Fibroblast of the aortic adventitia (primary cell): ENCODE results near the gene LDLRAD3. TPM values are rescaled to one million over a fixed set of nuclear protein-coding genes. Genes with fewer than 3 reads are reported as not detected.

ENCODE experiments used
- DNase-seq: peaks from one replicate; pipeline ENCODE4 v3.0.0-alpha.2; 2010; ENCODE audit warnings: low read depth
- H3K4me3 ChIP-seq: 2 replicates; pipeline ENCODE4 v1.5.1; 2011; ENCODE audit warnings: low read depth, mild to moderate bottlenecking, control low read depth, low read length, moderate library complexity
- total RNA-seq: library from RNA; depleted of rRNA; stranded (reverse); fragments of >200 nt; gene quantifications from 2 replicates; pipeline ENCODE4 v1.2.3, GENCODE V29; 2012; ENCODE audit warnings: low replicate concordance
- TF ChIP-seq, protein P1 (sequence below): IDR thresholded peaks from 2 replicates; pipeline ENCODE4 v1.5.1; 2011; ENCODE audit warnings: mild to moderate bottlenecking, low read length, control low read depth, inconsistent platforms; ENCODE audit not compliant: insufficient read depth

Gene LDLRAD3
- total RNA-seq, 1 donor, result 10.8 TPM

DNA sequence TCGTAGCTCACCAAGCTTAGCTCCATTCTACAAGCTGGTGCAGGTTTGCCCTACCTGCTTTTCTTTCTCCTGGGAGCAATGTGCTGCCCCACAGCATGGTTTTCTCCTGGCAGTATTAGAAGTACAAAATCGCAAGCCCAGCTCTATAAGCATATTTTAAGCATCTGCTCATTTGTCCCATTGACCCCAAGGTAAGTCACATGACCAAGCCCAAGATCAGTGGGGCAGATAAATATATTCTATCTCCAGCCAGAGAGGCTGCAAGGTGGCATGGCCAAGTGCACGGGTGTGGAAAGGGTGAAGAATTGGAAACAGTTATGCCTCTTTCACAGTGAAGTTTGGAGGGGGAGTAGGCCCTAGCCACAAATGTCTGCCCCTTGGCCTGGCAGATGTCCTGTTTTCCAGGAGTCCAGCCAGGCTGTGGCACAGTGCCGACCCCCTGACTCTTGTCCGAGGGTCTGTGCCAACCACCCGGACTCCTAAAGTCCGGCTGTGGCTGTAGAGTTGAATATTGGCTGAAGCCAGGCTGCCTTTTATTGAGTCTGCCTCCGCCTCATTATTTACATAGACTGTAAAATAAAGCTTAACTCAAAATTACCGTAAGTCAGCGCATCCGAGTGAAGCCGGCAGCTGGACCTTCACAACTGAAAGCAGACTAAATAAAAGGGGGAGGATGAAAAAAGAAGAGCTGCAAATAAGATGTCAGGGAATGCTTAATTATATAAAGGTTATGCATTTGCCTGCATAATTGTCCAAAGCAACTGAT, 179.7 kb downstream of the LDLRAD3 start:
- H3K4me3 ChIP-seq, result no peak overlapping the region
- no peak for DNase-seq
- TF ChIP-seq, protein P1, sequence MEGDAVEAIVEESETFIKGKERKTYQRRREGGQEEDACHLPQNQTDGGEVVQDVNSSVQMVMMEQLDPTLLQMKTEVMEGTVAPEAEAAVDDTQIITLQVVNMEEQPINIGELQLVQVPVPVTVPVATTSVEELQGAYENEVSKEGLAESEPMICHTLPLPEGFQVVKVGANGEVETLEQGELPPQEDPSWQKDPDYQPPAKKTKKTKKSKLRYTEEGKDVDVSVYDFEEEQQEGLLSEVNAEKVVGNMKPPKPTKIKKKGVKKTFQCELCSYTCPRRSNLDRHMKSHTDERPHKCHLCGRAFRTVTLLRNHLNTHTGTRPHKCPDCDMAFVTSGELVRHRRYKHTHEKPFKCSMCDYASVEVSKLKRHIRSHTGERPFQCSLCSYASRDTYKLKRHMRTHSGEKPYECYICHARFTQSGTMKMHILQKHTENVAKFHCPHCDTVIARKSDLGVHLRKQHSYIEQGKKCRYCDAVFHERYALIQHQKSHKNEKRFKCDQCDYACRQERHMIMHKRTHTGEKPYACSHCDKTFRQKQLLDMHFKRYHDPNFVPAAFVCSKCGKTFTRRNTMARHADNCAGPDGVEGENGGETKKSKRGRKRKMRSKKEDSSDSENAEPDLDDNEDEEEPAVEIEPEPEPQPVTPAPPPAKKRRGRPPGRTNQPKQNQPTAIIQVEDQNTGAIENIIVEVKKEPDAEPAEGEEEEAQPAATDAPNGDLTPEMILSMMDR, result no peak

DNA sequence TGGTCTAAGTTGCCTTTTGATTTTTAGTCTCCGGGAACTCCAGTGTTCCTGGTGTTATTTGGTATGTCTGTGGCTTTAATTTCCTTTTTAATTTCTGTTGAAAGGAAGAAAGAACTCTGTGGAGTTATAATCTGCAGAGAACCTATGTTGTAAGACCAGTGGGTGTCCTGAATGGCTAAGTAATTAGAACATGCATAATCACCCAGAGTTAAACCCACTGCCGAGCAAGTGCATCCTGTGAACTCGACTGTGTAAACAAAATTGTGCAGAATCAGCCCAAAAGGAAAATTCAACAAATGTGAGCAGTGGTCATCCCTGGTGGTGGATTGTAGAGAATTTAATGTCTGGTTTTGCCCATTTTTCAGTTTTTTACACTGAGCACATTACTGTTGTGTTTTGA, 182.8 kb downstream of the LDLRAD3 start:
- no peak for DNase-seq
- TF ChIP-seq, protein P1, result no peak
- H3K4me3 ChIP-seq, result no peak overlapping the region

DNA sequence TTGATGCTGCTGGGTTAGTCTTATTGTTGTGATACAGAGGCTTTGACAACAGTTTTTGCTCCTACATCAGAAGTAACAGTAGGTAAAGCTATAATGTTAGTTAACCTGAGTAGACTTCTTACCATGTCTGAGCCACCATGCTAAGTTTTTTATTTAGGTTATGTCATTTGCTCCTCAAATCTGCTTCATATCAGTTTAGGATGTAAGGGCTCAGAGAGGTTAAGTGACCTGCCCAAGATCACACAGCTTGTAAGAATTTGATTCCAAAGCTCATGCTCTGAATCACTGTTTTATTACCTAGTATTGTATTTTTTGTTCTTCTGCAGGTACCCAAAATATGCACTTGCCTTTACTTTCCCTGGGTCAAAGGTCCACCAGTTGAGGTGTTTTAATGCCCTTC, 183.7 kb downstream of the LDLRAD3 start:
- TF ChIP-seq, protein P1, result no peak
- no peak overlapping the region for H3K4me3 ChIP-seq
- no peak for DNase-seq

DNA sequence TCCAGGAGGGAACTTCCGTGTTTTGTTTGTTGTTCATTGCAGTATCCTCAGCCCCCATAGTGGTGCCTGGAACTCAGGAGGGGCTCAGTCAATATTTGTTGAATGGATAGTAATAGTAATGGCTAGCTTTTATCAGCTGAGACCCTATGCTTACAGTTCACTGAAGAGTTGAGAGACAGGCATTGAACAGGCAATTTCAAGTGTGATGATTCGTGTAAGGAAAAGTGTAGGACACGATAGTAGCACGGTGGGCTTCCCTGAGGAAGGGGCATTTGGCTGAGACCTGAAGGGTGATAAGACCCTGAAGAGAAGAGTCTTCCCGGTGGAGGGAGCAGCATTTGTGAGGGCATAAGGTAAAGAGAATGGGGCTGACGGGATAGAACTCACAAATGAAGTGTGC, 186.1 kb downstream of the LDLRAD3 start:
- H3K4me3 ChIP-seq, result no peak overlapping the region
- TF ChIP-seq, protein P1, result no peak
- no peak for DNase-seq

DNA sequence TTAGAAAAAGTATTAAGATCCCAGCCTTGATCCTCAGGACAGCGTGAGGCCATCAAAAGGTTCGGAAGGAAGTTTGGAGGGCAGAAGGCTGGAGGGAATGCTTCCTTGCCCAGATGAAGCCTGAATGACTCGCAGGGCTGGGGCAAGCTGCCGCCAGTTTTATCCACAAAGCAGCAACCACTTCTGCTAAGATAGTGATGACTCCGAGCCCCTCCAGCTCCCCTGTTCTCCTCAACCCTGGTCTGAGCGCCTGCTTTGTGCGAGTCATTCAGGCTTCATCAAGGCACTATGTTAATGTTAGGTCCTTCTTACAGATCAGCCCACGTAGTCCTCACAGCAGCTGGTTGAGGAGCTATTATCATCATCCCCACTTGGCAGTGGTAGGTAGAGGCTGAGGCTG, 186.5 kb downstream of the LDLRAD3 start:
- H3K4me3 ChIP-seq, result no peak overlapping the region
- peak; percentile 23 for DNase-seq
- TF ChIP-seq, protein P1, result no peak

DNA sequence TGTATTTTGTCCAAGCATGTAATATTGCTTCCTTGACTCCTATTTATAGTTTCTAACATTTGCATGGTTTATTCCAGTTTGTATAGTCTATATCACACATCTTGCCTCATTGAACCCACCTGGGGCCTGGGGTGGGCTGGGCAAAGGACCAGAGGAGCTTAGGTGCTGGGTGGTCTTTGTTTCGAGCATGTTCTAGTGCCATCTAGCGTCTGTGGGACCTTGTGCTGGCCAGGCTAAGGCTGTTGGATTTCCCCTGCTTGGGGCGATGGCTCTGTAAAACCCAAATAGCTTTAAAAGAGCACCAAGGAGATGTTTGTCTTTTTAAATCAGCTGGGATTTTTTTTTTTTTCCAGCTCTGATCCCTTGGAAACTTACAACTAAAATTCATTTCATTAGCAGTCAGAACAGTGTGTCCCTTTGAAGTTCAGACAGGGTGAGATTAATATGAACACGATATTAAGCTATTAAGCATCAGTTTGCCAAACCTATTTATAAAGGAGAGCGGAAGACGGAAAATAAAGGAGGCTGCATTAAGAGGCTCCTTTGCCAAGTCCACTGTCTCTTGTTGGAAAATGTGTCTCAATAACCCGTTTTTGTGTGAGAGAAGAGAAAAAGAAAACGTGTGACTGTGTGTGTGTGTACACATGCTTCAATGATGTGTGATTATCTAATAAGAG, 188.0 kb downstream of the LDLRAD3 start:
- H3K4me3 ChIP-seq, result no peak overlapping the region
- DNase-seq, result peak; percentile 70
- TF ChIP-seq, protein P1, result peak; percentile 80
